Measurements from ENCODE around the gene GLRX.

DNA sequence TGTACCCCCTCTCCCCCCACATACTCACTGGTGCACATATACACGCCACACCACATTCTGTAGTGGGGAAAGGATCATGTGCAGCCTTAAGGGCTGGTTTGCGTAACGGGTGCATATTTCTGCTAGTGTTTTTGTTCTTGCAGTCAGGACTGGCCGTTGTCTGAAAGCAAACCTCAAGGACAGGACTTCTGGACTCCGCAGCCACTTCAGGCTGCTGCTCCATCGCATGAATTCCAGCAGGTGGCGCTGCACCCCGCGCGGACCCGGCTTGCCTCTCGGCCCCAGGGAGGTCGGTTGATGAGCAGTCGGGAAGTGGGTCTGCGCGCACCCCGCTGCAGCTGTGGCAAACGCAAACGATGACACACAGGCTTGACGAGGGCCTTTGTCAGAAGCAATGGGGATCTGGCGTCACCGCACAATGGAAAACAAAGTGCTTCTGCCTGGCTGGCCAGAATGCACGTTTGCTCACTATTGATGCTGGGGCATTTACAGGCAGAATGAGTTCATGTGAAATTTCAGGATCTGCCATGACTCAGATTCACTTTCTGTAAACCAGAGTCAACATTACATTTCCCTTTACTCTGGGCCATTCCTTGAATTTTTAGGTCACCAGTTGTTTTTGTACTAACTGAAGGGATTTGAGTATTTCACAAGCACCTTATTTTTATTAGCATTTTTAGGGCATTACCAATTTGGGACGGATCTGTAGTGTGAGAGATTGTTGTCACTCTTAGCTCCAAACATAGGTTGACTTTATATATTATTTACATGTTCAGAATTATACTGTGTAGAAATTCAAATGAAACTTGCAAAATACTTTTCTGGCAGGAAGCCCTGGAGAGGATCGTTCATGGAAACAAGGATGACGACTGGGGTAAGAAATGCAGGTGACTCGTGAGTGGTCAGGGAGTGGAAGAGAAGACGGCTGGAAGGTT is 36.4 kb upstream of the GLRX start:
- no peak for TF ChIP-seq HDGF (IDR thresholded peaks at IDR 0.05; ENCODE audit: borderline replicate concordance)
- no peak for TF ChIP-seq ARNT (IDR thresholded peaks at IDR 0.05)
- no peak for TF ChIP-seq ELF4 (IDR thresholded peaks at IDR 0.05)
- TF ChIP-seq FOXM1 (IDR thresholded peaks at IDR 0.05; ENCODE audit: borderline replicate concordance), result no peak
- no peak for TF ChIP-seq CTBP1 (IDR thresholded peaks at IDR 0.05; ENCODE audit: borderline replicate concordance)
- no peak for TF ChIP-seq NFRKB (IDR thresholded peaks at IDR 0.05)
- no peak for TF ChIP-seq FOXK2 (IDR thresholded peaks at IDR 0.05)
- TF ChIP-seq FOXA1 (IDR thresholded peaks at IDR 0.05), result no peak
